Hypothalamus (tissue), 51 donors: ENCODE results near the gene PPP1R13B.
"Not testable (repeated sequence)": the region's sequence is repeated elsewhere in the genome, so short reads cannot be mapped to it uniquely, and the experiment has no call there.

Experiments
- DNase-seq, 51 donors: peaks; one replicate each; lab custom pipeline; 2025; lab: John Stamatoyannopoulos, UW

Gene PPP1R13B, protein sequence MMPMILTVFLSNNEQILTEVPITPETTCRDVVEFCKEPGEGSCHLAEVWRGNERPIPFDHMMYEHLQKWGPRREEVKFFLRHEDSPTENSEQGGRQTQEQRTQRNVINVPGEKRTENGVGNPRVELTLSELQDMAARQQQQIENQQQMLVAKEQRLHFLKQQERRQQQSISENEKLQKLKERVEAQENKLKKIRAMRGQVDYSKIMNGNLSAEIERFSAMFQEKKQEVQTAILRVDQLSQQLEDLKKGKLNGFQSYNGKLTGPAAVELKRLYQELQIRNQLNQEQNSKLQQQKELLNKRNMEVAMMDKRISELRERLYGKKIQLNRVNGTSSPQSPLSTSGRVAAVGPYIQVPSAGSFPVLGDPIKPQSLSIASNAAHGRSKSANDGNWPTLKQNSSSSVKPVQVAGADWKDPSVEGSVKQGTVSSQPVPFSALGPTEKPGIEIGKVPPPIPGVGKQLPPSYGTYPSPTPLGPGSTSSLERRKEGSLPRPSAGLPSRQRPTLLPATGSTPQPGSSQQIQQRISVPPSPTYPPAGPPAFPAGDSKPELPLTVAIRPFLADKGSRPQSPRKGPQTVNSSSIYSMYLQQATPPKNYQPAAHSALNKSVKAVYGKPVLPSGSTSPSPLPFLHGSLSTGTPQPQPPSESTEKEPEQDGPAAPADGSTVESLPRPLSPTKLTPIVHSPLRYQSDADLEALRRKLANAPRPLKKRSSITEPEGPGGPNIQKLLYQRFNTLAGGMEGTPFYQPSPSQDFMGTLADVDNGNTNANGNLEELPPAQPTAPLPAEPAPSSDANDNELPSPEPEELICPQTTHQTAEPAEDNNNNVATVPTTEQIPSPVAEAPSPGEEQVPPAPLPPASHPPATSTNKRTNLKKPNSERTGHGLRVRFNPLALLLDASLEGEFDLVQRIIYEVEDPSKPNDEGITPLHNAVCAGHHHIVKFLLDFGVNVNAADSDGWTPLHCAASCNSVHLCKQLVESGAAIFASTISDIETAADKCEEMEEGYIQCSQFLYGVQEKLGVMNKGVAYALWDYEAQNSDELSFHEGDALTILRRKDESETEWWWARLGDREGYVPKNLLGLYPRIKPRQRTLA

DNA sequence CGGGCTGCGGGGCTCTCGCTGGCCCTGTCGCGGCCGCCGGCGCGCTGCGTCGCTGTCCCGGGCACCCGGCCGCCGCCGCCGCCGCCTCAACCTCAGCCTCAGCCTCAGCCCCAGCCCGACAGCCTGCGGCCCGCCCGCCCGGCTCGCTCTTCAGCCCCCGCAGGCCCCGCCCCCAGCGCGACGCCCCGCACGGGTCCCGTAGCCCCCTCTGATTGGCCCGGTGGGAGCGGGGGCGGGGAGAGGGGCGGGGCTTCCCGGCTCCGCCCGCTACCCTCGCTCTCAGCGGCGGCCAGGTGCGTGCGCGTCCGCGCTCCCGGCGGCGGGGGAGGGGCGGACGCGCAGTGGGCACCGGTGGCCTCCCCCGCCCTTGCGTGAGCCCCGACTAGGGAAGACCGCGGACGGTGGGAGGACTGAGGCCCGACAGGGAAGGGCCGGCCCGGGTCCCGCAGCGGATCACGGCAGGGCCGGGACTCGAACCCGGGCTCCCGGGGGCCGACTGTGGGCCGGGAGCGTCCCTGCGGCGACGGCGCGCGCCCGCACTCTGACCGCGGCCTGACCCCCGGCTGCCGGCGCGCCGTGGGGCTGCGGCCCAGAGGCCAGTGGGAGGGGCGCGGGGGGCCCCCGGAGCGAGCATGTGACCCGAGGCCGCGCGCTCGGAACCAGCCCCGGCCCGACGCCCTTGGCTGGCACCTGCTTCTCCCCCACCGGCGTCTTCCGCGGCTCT, at the start of gene PPP1R13B:
Gene PPP1R13B (minus strand): TSS at position 125 of the 724 bp plus-strand sequence. CDS start 268 bp downstream, outside the sequence.
- peak in 50 of 51 donors; percentile 21 to 95 (median 84) for DNase-seq

DNA sequence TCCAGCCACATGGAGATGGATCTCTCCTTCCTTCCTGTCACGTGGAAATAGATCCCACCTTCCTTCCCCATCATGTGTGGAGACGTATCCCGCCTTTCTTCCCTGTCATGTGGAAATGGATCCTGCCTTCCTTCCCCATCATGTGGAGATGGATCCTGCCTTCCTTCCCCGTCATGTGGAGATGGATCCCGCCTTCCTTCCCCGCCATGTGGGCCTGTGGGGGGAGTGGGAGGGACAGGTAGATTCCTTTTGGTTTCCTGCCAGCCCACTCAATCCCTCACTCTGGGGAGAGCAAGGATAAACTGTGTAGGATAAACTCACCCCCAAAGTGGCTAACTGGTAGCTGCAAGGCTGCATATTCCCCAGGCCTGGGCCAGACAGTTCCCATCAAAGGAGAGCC, 49.2 kb upstream of the PPP1R13B start:
- no peak for DNase-seq

DNA sequence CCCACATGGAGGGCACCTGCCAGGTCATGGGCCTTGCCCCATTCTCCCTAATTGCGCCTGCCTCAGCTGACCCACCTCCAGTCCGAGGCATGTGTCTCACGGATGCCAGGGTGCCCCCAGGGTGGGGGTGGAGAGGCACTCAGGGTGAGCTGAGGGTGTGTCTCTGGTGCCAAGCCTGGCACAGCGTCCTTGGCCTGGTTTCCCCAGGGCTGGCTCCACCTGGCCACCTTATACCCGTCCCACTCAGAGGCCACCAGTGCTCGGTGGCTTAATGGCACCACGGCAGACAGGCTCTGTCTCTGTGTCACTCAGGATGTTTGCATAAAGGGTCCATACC, 47.3 kb upstream of the PPP1R13B start:
- no peak for DNase-seq

DNA sequence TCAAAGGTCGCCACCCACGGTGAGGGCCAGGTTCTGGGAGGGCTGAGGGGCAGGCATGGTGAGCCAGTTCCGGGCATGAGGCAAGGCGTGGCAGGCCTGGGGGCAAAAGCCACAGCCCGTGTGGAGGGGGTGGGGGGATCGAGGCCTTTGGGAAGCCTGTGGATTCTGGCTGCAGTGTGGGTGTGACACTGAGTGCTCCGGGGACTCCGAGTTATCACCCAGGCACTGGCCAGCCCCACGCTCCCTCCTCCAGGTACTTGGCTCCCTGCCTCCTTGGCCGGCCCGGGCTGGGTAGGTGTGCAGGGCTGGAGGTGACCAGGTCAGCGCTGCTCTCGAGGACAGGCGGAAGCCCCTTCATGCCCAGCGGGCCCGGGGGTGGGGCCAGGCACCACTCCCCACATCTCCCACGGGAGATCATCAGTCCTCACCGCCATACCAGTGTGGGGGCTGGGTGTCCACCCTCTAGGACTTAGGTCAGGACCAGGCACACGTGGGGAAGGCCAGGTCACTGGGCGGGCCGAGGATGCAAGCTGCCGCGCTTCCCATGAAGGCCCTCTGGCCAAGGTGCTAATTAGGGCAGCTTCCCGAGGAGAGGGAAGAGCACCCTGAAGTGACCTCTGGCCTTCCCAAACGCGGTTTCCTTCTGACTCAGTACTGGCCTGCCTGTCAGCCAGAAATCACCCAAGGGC, 46.8 kb upstream of the PPP1R13B start:
- DNase-seq, result no peak

DNA sequence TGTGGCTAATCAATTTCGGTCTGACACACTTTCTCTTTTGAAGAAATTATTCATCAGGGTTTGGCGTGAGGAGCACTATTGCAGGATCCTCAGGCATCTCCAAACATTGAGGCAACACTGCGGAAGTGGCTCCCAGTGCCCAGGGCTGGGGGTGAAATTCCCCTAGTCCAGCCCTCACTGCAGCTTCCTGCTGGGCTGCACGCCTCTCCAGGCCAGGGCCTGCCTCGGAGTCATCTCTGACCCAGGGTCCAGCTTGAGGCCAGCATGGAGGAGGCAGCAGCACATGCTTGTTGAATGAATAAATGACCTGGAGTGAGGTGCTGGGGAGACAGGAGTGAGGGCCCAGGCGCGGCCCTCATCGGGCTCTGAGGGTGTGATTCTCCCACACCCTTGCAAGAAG, 44.9 kb upstream of the PPP1R13B start:
- DNase-seq, result no peak

DNA sequence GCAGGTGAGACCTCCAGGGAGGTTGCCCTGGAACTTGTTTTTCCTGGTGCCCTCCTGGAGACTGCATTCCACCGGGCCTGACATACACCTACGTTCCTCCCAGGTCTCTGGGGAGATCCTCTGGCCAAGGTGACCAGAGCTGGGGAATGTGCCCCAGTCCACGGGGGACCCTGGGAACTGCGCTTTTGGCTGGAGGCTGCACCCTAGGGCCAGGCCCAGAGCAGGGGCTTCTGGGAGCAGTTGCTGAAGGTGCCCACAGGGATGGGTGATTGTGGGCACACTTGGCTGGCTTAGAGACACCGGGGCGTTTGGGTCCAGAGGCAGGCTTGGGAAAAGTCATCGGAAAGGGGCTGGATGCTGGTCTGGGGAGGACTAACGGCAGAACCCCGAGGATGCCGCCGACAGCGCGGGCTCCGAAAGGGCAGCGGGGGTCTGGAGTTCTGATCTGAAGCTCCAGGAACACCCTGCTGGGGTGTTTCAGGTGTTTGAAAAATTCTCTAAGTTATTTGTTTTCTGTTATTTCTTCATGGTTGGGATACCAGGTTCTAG, 44.4 kb upstream of the PPP1R13B start:
- no peak for DNase-seq

DNA sequence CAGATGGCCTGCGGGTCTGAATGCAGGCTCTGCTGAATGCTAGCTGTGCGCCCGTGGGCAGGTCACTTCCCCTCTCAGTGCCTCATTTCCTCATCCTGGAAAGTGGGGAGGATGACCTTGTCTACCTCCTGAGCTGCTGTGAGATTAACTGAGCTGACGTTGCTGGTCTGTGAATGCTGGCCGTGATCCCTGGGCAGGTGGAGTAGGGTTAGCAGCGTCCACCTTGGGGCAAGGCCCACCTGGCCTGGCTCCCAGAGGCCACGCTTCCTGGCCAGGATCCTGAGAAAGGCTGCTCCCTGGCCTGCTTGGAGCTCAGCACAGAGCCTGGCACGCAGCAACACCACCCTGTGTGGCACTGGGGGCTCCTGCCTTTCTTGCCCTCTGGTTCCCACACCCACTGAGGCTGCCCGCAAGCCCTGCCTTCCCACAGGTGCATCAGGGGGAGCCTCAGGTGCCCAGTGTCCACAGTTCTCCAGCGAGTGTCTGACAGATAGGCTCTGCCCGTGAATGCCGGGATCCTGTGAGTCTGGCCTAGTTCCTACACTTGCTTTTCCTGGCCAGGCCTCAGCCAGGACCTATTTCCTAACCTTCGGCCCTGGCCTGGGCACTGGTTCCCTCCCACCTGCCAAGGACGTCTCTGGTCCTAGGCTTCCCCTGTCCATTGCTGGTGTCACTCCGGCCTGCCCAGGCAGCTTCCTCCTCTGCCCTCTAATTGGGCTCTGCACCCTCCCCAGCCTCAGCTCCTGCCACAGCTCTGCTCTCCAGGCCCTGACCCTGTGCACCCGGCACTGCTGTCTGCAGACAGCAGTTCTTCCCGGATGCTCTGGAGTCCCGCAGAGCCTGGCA, 43.7 kb upstream of the PPP1R13B start:
- DNase-seq, result no peak

DNA sequence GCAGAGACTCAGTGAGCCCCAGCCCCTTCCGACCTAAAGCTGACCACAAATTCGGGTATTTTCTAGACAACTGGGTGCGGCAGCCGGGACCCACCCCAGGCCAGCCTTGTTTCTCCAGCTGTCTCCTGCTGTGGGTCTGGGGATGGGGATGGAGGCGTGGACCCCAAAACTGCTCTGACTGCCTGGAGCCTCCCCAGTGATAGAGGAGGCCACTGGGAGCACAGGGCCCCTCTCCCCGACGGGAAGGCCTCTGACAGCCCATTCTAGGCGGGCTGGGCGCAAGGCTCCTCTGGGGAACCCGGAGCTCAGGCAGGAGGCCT, 42.6 kb upstream of the PPP1R13B start:
- no peak for DNase-seq

DNA sequence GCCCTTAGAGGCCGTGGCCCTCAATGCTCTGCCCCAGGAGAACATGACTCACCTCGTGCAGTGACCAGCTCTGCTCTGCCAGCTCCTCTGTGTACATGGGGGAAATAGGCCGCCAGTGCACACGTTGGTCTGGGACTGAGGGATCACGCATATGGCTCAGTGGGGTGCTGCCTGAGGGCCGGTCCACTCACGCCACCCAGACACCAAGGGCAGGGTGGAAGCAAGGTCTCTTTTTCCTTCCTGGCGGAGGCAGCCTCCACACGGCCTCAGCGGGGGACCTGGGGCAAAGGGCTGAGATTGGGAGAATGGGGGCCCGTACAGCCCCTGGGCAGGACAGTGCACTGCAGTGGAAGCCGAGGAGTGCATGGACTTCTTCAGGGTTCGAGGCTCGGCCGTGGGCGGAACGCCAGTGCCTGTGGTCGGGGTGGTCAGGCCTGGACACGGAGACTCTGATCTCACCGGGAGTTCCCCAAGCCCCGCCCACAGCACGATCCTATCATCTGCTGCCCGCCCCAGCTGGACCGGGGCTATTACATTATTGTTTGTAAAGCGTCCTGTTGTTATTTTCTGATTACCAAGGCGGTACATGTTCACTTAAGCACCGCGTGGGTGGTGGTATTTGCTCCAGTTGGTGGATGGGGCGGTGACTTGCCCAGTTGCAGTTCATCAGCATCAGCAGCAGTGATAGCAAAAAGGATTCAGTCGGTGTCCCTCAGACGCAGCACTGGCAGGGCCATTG, 42.1 kb upstream of the PPP1R13B start:
- no peak for DNase-seq

DNA sequence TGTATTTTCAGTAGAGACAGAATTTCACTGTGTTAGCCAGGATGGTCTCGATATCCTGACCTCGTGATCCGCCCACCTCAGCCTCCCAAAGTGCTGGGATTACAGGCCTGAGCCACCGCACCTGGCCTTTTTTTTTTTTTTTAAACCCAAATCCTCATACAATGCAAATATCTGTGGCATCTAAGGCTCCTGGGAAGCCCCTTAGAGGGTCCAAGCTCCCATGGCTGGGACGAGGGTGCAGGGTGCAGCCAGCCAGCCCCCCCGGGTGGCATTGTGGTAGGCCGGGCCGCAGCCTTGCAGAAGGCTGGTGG, 41.6 kb upstream of the PPP1R13B start:
- DNase-seq, result not testable (repeated sequence)

DNA sequence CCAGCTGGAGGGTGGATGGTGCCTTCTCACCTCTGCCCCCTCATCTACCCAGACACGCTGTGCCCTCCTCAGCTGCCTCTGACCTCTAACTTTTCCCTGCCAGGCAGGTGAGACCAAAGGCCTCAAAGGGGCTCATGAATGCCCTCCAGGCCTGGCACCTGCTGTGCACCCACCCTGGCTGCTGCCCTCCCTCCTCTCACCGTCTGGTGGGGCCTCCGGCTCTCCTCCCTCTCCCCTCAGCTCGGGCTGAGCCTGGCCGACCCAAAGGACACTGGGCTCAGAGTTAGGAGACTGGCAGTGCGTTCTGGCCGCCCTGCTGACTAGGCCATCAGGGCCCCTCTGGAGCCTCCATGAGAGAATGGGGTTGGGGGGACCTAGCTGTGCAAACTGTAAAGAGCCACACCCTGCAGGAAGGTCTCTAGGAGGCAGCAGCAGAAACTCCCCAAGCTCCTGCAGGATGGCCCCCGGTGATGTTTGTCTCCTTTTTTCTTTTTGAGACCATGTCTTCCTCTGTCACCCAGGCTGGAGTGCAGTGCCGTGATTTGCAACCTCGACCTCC, 40.3 kb upstream of the PPP1R13B start:
- no peak for DNase-seq

DNA sequence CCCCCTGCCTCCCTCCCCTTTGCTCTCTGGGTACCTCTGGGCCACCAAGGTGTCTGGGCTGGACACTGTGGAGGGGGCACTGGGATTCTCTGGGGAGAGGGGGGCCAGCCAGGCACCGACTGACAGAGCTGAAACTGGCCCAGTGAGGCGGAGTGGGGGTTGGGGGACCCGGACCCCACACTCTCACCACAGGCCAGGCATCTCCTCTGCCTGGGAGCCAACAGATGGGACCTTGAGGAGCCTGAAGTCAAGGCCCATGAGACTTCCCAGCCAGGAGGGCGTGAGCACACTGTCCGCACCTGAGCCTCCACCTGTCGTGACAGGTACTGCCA, 39.8 kb upstream of the PPP1R13B start:
- no peak for DNase-seq

DNA sequence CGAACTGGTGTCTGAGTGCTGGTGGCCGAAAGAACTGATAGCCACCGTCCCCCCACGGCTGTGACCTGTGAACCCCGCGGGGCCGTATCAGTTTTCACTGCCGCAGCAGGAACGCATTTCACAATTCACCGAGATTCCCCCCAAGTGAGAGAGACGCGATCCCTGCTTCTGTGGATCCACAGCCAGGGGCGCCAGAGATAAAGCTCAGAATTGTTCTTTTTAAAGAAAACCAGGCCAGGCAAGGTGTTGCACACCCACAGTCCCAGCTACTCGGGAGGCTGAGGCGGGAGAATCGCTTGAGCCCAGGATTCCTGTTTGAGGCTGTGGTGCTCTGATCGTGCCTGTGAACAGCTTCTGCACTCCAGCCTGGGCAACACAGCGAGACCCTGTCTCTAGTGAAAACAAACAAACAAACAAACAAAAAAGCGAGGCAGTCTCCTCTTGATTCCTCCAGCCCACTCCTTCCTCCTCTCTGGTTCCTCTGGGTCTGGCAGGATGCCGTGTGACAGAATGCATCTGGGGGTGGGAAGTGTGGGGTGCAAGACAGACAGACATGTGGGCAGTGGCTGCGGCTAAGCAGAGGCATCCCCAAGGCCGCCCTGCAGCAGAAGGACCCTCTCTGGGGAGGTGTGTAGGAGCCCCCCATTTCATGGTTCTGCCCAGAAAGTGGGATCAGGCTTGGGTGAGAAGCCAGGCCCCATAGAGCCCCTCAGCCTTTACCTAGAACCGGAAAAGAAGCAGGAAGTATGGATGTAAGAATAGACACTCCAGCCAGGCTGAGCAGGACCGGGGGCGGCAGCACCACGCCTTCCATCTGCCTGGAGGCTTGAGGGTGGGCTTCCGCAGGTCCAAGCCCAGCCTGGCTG, 39.2 kb upstream of the PPP1R13B start:
- DNase-seq, result peak in 3 of 51 donors; percentile 21 to 28 (median 26)

DNA sequence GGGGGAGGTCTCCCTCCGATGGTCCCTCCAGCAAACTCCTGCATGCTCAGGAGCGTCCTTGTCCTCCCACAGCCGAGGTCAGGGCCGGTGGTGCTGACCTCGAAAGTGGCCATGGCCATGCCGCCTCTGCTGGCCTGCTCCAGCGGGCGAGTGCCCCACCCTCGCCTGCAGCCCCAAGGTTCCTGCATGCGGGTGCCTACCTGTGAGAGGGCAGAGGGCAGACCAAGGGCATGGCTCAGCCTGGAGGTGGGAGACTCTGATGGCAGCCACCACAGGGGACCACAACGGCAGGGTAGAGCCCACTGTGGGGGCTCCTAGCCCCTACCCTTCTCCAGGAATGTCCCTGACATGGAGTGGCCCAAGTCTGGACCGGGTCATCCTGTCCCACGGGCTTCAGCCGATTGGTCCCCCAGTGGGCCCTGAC, 38.1 kb upstream of the PPP1R13B start:
- DNase-seq, result no peak

DNA sequence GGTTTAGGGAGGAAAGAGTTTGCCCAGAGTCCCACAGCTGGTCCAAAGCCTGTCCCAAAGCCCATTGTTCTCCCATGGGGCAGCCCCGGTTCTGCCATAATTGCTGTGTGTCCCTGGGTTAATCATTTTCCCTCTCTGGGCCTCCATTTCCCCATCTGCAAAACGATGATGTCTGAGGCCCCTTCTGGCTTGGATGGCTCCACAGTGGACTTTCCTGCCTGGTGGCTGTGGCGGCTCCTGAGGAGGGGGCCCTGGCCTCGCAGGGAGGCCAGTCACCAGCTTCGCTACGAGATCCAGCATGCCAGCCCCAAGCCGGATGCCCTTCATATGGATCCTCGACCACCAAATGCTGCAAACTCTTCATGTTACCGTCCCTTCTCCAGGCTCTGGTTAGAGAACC, 37.5 kb upstream of the PPP1R13B start:
- no peak for DNase-seq

DNA sequence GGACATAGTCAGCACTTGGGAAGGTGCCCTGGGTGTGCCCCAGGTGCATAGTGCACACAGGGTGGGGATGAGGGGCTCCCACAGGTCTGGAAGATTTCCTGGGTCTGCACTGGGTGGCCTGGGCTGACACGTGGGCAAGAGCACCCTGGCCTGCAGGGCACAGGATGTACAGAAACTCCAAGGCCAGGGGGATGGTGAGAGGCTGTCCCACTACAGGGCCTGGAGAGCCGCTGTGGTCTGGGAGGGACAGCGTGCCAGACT, 35.8 kb upstream of the PPP1R13B start:
- no peak for DNase-seq

DNA sequence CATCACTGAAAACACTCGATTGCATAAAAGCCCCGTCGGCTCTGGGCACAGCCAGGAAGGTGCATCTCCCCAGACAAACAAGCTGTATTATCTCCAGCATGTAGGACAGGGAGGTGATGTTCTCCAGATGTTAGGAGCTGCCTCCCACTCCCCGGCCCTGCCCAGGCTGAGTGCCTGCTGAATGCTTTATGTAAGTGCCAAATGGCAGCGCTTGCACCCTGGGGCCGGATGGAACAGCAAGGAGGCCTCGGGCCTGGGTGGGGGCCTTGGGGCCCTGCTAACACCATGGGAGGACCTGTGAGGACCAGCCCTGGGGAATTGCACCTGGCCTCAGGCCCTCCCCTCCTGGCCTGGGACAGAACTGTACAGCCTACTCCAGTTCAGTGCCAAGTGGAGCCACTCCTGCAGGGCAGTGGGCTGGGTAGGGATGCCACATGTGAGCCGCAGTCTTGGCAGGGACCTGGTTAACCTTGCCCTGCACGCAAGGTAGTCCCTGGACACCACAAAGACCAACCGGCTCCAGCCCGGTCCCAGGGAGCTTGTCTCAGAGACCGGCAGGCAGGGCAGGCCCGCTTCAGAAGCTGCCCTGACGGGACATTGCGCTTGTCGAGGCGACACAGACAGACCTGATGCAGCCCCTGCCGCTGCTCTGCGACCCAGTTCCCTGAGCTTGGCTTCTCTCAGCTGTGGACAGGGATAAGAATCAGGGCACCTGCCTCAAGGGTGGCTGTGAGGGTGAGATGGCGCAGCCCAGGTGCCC, 35.3 kb upstream of the PPP1R13B start:
- no peak for DNase-seq
